GM19438 (cell line): Measurements from ENCODE around the gene DGKZ.

Source experiments
- ATAC-seq: cut with Tn5 transposase; IDR thresholded peaks from one replicate; pipeline ENCODE4 v1.9.1; 2021; ENCODE audit warnings: low read depth; ENCODE audit not compliant: unreplicated experiment

DGKZ gene

DNA sequence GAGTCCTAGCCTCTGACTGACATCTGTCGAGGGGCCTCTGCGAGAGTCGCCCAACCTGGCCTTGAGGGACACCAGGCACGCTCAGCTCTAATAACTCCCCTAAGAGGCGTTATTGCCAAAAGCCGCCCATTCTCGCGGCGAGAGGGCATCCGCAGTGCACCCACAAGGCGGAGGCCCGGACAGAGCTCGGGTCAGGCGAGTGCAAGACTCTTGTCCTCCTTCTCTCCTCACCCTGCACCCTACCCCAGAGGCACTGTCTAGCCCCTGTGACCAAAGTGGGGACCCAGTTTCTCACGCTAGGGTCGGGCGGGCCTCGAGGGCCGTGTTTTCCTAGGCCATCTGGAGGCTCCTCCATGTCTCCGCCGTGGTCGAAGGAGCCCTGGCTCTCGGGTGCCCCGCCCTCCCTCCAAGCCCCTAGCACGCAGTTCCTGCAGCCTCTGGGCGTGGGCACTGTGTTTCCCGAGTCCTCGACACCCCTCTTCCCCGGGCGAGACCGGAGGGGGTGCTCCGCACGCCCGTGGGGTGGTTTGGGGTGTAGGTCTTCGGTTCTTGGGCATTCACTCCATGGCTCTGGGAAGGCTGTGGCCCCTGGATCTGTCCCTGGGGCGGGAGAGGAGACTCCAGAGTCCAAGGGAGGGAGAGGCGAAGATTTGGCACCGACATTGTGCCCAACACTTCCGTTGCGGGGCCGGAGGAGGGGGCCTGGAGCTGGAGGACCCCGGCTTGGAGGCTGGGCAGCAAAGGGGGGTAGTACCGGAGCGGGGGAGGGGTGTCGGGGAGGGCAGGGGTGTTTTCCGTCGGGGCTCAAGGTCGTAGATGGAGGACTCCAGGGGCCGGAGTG is 43.3 kb downstream of the DGKZ start:
- ATAC-seq, result no peak

- no peak for ATAC-seq
These were observed 43.9 kb downstream of the DGKZ start for GRCh38 chr11:46391186-46391577.

DNA sequence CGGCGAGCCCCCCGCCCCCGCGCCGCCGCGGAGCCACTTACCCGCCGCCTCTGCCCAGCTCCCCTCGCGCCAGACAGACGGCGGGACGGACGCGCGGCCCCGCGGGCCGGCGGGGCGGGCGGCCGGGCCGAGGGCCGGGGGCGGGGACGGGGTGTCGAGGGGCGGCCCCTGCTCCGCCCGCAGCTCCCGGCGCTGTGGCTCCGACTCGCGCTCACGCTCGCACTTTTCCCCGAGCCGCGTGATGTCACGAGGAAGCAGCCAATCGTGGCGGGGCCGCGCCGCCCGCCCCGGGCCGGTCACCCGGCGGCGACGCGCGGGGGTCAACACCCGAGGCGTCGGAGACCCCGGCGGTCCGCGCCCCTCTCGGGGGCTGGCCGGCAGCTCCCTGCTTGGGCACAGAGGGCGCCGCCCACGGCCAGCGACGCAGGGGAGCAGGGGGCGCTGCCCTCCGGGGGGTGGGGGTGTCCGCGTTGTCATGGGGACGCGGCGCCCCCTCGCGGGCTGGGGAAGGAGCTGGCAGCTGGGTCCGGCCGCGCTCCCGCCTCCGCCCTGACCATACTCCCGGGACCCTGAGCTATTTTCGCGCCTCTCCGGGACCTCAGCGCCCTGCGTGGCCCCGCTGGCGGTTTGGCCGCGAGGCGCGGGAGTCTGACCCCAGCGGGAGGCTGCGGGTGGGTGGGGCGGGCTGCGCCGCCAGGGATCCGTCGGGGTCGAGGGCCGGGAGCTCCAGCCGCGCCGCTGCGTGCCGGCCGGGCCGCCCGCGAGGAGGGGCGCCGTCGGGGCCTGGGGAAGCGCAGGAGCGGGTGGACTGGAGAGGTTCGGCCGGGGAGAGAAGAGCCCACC is 44.5 kb downstream of the DGKZ start, which contains the start of gene CHRM4:
CHRM4 (minus strand) TSS at position 199 of the 843 bp plus-strand sequence. CDS start 5,219 bp downstream, outside the sequence.
- no peak for ATAC-seq

DNA sequence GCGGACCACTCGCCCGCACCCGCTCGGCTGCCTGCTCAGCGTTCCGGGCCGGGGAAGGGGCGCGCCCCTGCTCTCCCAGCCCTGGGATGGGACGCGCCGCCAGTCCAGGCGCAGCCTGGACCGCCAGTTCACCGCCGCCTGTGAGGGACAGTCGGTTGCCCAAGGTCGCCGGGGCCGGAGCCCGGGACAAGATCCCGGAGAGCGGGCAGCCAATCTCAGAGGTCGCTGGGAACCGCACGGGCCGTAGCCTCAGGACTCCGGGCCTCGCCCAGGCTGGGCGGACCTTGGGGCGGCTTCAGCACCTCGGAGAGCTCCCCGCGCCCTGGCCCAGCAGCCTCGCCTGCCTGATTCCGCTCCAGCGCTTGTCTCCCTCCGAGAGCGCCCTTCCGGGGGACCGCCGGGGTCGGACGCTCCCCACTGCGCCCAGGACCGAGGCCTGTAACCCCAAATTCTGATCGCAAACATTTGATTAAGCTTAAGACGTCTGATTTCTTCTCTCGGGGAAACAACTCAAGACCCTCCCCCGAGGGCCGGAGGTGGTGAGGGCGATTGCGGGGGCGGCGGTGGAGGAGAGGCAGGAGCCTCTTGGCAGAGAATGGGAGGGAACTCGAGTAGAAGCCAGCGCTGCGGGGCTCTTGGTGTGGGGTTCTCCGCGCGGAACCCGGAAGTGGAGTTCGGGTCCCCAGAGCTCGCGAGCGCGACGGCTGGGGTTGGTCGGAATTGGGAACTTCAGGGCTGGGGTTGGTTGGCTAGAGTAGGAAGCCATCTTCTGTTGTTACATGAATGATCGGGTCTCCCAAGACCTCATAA is 45.4 kb downstream of the DGKZ start:
- peak; percentile 70 for ATAC-seq

GRCh38 chr11:46393231-46393616 is 46.0 kb downstream of the DGKZ start:
- ATAC-seq, result no peak

DNA sequence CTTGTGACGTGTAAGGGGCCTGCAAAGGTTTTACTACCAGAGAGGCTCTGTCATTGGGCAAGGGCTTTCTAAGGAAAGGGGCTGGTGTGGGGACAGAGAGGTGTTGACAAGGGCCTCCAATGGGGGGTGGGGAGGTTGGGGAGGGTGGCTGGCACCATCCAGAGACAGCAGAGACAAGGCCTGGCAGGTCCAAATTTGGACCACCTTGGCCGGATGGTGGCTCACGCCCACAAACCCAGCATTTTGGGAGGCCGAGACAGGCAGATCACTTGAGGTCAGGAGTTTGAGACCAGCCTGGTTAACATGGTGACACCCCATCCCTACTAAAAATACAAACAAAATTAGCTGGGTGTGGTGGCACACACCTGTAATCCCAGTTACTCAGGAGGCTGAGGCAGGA is 46.5 kb downstream of the DGKZ start:
- no peak for ATAC-seq

DNA sequence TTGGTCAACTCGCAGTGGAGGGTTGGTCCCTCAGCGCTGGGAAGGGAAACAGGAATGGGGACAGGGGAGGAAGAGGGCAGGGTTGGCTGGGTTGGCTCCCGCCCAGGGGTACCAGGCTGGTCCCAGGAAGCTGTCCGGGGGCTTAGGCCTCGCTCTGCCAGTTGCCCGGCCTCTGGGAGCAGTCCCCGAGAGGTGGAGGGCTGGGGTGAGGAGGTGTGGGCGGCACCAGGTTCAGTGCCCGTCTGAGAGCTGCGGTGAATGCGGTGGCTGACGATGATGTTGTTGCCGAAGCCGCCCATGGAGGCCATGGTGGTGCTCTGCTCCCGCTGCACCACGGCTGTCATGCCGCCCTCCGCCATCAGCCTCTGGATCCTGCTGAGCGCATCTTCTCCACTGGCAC is 50.3 kb downstream of the DGKZ start:
- no peak for ATAC-seq

- no peak for ATAC-seq
These were observed 56.0 kb downstream of the DGKZ start for GRCh38 chr11:46402957-46403902.

- ATAC-seq, result no peak
These were observed 57.3 kb downstream of the DGKZ start for GRCh38 chr11:46404476-46405017.

DNA sequence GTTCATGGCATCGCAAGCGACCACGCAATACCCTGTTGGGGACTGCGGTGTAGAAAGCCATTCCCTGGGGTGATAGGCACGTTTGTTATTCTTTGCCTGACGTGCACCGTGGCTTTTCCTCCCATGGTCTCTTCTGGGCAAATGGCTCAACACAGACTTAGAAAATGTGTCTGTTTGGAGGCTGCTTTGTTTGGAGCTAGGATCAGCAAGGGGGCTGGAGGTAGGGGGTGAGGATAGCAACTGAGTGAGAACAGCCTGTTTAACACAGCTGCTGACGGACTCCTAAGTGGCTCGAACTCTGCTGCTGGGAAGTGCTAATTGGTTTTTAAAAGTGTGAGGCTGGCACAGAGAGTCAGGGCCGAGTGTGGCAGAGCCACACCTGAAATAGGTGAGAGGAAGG is 60.4 kb downstream of the DGKZ start:
- no peak for ATAC-seq

- no peak for ATAC-seq
These were observed 61.2 kb downstream of the DGKZ start for GRCh38 chr11:46408407-46408986.

DNA sequence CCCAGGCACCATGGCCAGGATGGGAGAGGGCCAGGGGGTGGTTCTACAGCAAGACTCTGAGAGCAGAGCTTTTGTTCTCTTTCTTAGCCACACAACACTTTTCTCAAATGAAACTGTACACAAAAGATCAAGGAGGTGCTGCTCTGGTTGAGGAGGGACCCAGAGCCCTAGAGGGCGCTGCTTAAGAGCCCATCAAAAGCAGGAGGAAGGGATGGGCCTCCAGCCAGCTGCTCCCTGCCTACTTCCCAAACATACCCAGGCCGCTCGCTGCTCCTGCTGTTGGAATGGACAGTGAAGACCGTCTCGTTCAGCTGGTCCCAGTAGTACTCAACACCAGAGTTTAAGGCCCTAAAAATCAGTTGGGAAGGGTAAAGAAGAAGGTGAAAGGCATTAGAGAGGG is 62.8 kb downstream of the DGKZ start:
- ATAC-seq, result no peak

GRCh38 chr11:46413760-46414465 is 66.7 kb downstream of the DGKZ start:
- no peak for ATAC-seq

GRCh38 chr11:46414466-46414796 is 67.2 kb downstream of the DGKZ start:
- ATAC-seq, result no peak

- no peak for ATAC-seq
These were observed 67.6 kb downstream of the DGKZ start for GRCh38 chr11:46414879-46415278.

DNA sequence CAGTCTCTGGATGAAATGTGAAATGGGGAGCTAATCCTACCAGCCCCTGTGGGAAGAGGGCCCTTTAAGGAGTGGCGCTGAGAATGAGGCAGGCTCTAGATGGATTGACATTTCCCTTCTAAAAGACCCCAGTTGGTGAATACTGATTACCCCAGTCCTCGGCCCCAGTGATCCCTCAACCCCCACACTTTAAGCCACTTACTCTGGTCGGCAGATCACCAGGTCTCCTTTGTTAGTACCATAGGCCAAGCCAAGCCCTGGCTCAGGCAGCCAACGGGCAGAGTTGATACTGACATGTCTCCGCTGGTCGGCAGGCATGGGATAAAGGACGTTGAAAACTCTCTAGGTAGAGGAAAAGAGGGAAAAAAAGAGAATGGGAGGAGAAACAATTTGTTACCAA is 70.4 kb downstream of the DGKZ start:
- no peak for ATAC-seq

DNA sequence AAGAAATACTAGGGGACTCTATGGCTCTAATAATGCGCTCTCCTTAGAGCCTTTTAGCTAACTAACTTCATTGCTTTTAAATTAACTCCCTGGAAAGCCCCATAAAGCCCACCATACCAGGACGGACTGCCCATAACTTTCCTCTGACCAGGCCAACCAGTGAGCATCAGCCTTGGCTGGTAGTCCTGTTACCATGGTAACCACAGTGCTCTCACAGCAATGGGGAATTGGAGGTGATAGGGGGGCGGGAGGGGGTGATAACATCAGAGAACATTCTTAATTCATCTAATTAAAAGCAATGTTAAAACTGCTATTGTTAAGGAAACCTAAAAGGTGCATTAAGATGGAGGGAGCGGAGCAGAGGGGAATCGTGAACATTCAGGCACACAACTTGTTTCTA is 71.5 kb downstream of the DGKZ start:
- no peak for ATAC-seq

DNA sequence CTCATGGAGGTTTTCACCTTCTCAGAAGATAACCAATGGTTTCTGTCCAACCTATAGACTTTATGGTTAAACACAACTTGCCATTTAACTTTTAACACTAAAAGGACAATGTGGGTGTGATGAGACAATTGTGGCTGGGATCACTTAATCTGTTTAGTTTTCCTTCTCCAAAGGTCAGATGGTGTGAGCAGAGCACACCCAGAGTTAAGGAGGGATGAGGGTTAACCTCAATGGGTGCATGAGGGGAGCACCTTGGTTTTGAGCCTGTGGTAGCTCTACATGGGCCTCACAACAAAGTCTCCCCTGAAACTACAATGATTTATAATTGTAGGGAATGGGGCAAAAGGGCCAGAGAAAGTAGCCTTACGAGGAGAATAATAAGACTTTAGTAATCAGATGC is 73.2 kb downstream of the DGKZ start:
- no peak for ATAC-seq
